Activated CD4-positive, alpha-beta T cell treated with anti-CD3 and anti-CD28 coated beads, Interleukin-2, amount 50 U/mL, for 24 hours (primary cell): ENCODE data around the gene C2CD3.

ENCODE experiments used
- DNase-seq, 2 donors: peaks; one replicate each; pipeline ENCODE4 v3.0.0-alpha.2; 2020; ENCODE audit warnings: low read depth in 1 of 2, low spot score in 1 of 2

C2CD3 gene

GRCh38 chr11:73965764-73966121, 205.1 kb downstream of the C2CD3 start:
- DNase-seq, result no peak

GRCh38 chr11:73965076-73965763, 205.6 kb downstream of the C2CD3 start:
- DNase-seq, result no peak

- DNase-seq, result no peak
Measured at GRCh38 chr11:73963861-73964260, 206.9 kb downstream of the C2CD3 start.
